WERI-Rb-1 (cell line): ENCODE measurements around the gene SUDS3.

Source experiments
- DNase-seq: peaks from one replicate; pipeline ENCODE4 v3.0.0-alpha.2; 2020
- H3K27ac ChIP-seq: fragments of 250-450 bp; sonication (Bioruptor Pico); 2 replicates; pipeline ENCODE4 v1.5.1; 2020; ENCODE audit warnings: mild to moderate bottlenecking, moderate library complexity
- H3K27me3 ChIP-seq: fragments of 250-450 bp; sonication (Bioruptor Pico); 2 replicates; pipeline ENCODE4 v1.5.1; 2021; ENCODE audit warnings: mild to moderate bottlenecking, low read depth, moderate library complexity; ENCODE audit not compliant: insufficient read depth, severe bottlenecking
- H3K36me3 ChIP-seq: fragments of 250-450 bp; sonication (Bioruptor Pico); 2 replicates; pipeline ENCODE4 v1.5.1; 2020; ENCODE audit warnings: mild to moderate bottlenecking, moderate library complexity
- H3K4me3 ChIP-seq: 2 replicates; pipeline ENCODE4 v1.5.1; 2011; ENCODE audit warnings: low read depth, mild to moderate bottlenecking, control low read depth, low read length
- H3K9me3 ChIP-seq: fragments of 250-450 bp; sonication (Bioruptor Pico); 2 replicates; pipeline ENCODE4 v1.5.1; 2021; ENCODE audit warnings: mild to moderate bottlenecking, moderate library complexity; ENCODE audit not compliant: severe bottlenecking
- TF ChIP-seq, protein P1 (sequence below): IDR thresholded peaks from 2 replicates; pipeline ENCODE4 v1.5.1; 2011; ENCODE audit warnings: low read depth, mild to moderate bottlenecking, control low read depth, inconsistent platforms, low read length

The SUDS3 gene

GRCh38 chr12:118432812-118433545 is 56.6 kb downstream of the SUDS3 start:
- Histone ChIP-seq H3K36me3 (no peaks in the 10 kb centered on the region), H3K9me3 (no peaks in the 10 kb centered on the region), H3K27ac (no peak overlapping the region), H3K27me3 (no peaks in the 10 kb centered on the region), H3K4me3 (no peak overlapping the region)
- DNase-seq, result no peak
- TF ChIP-seq, protein P1, sequence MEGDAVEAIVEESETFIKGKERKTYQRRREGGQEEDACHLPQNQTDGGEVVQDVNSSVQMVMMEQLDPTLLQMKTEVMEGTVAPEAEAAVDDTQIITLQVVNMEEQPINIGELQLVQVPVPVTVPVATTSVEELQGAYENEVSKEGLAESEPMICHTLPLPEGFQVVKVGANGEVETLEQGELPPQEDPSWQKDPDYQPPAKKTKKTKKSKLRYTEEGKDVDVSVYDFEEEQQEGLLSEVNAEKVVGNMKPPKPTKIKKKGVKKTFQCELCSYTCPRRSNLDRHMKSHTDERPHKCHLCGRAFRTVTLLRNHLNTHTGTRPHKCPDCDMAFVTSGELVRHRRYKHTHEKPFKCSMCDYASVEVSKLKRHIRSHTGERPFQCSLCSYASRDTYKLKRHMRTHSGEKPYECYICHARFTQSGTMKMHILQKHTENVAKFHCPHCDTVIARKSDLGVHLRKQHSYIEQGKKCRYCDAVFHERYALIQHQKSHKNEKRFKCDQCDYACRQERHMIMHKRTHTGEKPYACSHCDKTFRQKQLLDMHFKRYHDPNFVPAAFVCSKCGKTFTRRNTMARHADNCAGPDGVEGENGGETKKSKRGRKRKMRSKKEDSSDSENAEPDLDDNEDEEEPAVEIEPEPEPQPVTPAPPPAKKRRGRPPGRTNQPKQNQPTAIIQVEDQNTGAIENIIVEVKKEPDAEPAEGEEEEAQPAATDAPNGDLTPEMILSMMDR, result no peak

- peak; percentile 63 for DNase-seq
- no peaks in the 10 kb centered on the region for H3K36me3 ChIP-seq
- H3K4me3 ChIP-seq, result no peak overlapping the region
- no peaks in the 10 kb centered on the region for H3K9me3 ChIP-seq
- TF ChIP-seq, protein P1, result peak; percentile 71
- no peaks in the 10 kb centered on the region for H3K27me3 ChIP-seq
- H3K27ac ChIP-seq, result no peak overlapping the region
Measured at GRCh38 chr12:118436002-118436730, 59.8 kb downstream of the SUDS3 start.

DNA sequence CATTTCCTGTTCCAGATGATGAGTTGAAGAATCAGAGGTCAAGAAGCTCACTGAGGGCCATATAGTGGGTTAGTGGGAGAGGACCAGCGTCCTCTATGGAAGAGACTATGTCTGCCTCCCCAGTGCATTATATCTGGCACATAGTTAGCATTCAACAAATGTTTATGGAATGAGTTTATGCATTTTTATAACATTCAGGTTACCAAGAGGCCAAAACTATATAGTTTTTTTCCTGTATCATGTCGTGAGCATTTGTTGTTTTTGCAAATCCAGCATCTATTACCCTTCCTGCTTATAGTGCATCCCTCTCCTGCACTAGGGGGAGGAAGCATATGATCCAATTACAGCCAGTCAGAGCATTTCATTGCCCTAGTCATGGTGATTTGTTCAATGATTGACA is 60.6 kb downstream of the SUDS3 start:
- Histone ChIP-seq H3K4me3 (no peak overlapping the region), H3K27me3 (no peaks in the 10 kb centered on the region), H3K9me3 (no peaks in the 10 kb centered on the region), H3K27ac (no peak overlapping the region), H3K36me3 (no peaks in the 10 kb centered on the region)
- DNase-seq, result no peak
- TF ChIP-seq, protein P1, result no peak

DNA sequence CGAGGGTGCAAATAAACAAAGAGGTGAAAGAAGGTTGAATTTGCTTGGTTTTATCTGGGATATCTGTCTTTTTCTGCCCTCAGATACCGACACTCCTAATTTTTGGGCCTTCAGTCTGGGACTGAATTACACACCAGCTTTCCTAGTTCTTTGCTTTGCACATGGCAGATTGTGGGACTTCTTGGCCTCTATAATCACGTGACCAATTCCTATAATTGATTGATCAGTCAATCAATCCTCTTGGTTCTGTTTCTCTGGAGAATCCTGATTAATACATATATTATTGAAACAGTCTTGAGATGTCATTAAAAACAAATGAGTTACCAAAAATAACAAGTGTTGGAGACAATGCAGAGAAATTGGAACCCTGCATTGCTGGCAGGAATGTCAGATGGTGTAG is 62.7 kb downstream of the SUDS3 start:
- no peaks in the 10 kb centered on the region for H3K9me3 ChIP-seq
- no peak for DNase-seq
- no peak overlapping the region for H3K27ac ChIP-seq
- no peak overlapping the region for H3K4me3 ChIP-seq
- TF ChIP-seq, protein P1, result no peak
- H3K27me3 ChIP-seq, result no peaks in the 10 kb centered on the region
- no peaks in the 10 kb centered on the region for H3K36me3 ChIP-seq

DNA sequence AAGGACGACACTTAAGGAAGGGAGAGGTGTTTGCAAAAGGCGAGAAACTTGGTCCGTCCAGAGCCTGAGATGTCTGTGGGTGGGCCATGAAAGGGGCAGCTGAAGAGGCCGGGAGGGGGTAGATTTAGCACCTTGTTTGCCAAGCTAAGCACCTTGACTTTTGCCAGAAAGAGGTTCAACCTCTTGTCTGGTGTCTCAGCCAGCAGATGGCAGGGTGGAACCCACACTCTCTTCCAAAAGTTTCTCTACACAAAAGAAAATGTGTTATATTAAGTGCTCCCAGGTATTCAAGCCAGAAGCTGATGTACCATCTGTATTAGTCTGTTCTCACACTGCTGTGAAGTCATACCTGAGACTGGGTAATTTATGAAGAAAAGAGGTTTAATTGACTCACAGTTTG is 69.9 kb downstream of the SUDS3 start:
- TF ChIP-seq, protein P1, result peak; percentile 24; the same call in 1 of the 2 replicates
- Histone ChIP-seq H3K9me3 (peaks cover 2% of the 10 kb centered on the region), H3K36me3 (no peaks in the 10 kb centered on the region), H3K4me3 (no peak overlapping the region), H3K27me3 (no peaks in the 10 kb centered on the region), H3K27ac (no peak overlapping the region)
- no peak for DNase-seq
